A549 (cell line): ENCODE measurements around the gene TBC1D22A.

ENCODE experiments used
- ESRRA ChIP-seq: fragments of 150-350 bp; IDR thresholded peaks from 2 replicates; pipeline ENCODE4 v1.6.1; 2014; ENCODE audit warnings: mild to moderate bottlenecking, low read length, borderline replicate concordance
- HDAC2 ChIP-seq: fragments of 200-600 bp; sonication (generic); IDR thresholded peaks from 2 replicates; pipeline ENCODE4 v1.6.1; 2016
- HOXB13 ChIP-seq: fragments of 250-450 bp; sonication (Bioruptor Pico); IDR thresholded peaks from 2 replicates; pipeline ENCODE4 v1.5.0; 2020; ENCODE audit warnings: low read depth, mild to moderate bottlenecking, moderate library complexity
- JUN ChIP-seq, 2 experiments: fragments of >200 bp; sonication (Bioruptor Twin); formaldehyde crosslinking; IDR thresholded peaks; 2 replicates in 1 of 2; 3 replicates in 1 of 2; pipeline ENCODE4 v1.6.1; 2016 to 2017
- JUNB ChIP-seq: fragments of >200 bp; sonication (Bioruptor Twin); formaldehyde crosslinking; IDR thresholded peaks from 2 replicates; pipeline ENCODE4 v1.6.1; 2016
- POLR2A ChIP-seq: IDR thresholded peaks from 2 replicates; pipeline ENCODE4 v1.6.1; 2012; ENCODE audit warnings: mild to moderate bottlenecking, low read length
- RAD21 ChIP-seq, 2 experiments: fragments of >200 bp in 1 of 2; sonication (Bioruptor Twin) in 1 of 2; formaldehyde crosslinking in 1 of 2; IDR thresholded peaks in 1 of 2; conservative IDR thresholded peaks in 1 of 2; 2 replicates in 1 of 2; 3 replicates in 1 of 2; pipeline ENCODE4 v1.6.1; 2012 to 2018; ENCODE audit warnings: inconsistent platforms in 1 of 2
- REST ChIP-seq: fragments of 200-600 bp; sonication (generic); IDR thresholded peaks from 2 replicates; pipeline ENCODE4 v1.6.1; 2016; ENCODE audit warnings: antibody characterized with exemption, mild to moderate bottlenecking, moderate library complexity
- SREBF2 ChIP-seq: fragments of 450-650 bp; IDR thresholded peaks from 2 replicates; pipeline ENCODE4 v1.6.1; 2014; ENCODE audit warnings: mild to moderate bottlenecking, moderate library complexity
- TF ChIP-seq, protein P1 (sequence below): fragments of >200 bp; sonication (Bioruptor Twin); formaldehyde crosslinking; IDR thresholded peaks from 3 replicates; pipeline ENCODE4 v1.5.1; 2016

DNA sequence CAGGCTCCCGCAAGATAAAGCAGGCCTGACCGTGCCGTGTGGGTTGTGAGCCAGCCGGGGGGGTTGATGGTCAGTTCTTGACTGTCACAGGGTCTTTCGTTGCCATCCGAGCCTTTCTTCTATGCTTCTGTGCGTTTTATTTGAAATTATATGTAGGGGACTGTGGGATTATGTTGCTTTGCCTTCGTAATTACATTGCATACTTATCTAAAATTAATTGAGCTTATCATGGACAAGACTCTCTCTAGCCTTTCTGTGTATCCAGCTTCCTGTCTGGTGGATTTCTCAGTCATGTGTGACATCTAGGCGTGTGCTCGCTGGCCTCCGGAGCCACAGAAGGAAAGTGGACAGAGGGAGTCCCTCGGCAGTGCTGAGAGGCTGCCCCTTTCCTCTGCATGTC is 93.2 kb downstream of the TBC1D22A start:
- no peak for TF ChIP-seq REST
- TF ChIP-seq JUNB: no peak
- TF ChIP-seq ESRRA: no peak
- TF ChIP-seq JUN (IDR thresholded peaks at IDR 0.05): no peak
- TF ChIP-seq, protein P1, sequence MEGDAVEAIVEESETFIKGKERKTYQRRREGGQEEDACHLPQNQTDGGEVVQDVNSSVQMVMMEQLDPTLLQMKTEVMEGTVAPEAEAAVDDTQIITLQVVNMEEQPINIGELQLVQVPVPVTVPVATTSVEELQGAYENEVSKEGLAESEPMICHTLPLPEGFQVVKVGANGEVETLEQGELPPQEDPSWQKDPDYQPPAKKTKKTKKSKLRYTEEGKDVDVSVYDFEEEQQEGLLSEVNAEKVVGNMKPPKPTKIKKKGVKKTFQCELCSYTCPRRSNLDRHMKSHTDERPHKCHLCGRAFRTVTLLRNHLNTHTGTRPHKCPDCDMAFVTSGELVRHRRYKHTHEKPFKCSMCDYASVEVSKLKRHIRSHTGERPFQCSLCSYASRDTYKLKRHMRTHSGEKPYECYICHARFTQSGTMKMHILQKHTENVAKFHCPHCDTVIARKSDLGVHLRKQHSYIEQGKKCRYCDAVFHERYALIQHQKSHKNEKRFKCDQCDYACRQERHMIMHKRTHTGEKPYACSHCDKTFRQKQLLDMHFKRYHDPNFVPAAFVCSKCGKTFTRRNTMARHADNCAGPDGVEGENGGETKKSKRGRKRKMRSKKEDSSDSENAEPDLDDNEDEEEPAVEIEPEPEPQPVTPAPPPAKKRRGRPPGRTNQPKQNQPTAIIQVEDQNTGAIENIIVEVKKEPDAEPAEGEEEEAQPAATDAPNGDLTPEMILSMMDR: no peak
- no peak for TF ChIP-seq POLR2A
- no peak for TF ChIP-seq SREBF2
- TF ChIP-seq RAD21 (conservative IDR thresholded peaks at IDR 0.05 in 1 of 2, IDR thresholded peaks at IDR 0.05 in 1 of 2): no peak
- no peak for TF ChIP-seq HDAC2
- TF ChIP-seq HOXB13 (CRISPR knock-in tag): no peak
